NT2/D1 (cell line): ENCODE data around the gene IER3.

Experiments
- SUZ12 ChIP-seq: IDR thresholded peaks from 2 replicates; pipeline ENCODE4 v1.6.1; 2011; ENCODE audit not compliant: insufficient read length, insufficient read depth; ENCODE audit errors: extremely low read depth
- YY1 ChIP-seq: IDR thresholded peaks from 2 replicates; pipeline ENCODE4 v1.6.1; 2011; ENCODE audit not compliant: insufficient read length, insufficient read depth

DNA sequence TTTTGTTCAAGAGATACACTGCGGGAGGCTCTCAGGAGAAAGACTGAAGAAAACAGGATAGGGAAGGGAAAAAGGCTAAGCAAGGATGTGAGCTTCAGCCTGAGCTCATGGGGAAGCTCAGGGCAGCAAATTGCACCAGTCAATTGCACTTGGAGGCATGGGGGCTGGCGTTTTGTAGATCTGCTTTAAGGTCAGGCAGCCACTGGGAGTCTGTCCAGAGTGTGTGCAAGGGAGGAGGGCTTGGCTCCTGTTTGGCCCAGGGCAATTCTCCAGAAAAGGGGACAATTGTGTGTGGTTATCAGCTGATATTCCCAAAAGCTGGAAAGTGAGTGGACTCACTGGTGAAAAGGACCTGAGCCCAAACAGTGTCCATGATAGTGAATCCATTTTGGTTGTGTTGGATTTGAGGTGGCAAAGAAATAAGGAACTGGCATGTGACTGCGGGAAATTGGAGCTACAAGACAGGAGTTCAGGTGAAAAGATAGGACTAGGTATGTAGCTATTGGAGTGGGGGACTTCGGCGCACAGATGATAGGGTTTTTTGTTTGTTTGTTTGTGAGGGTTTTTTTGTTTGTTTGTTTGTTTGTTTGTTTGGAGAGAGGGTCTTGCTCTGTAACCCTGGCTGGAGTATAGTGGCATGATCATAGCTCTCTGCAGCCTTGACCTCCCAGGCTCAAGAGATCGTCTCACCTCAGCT is 22.3 kb upstream of the IER3 start:
- TF ChIP-seq SUZ12 (no peak), YY1 (no peak)
